C4-2B (cell line): ENCODE measurements around the gene PCDHB9.

Experiments used
- CTCF ChIP-seq: fragments of 450-650 bp; conservative IDR thresholded peaks from 2 replicates; pipeline ENCODE4 v1.5.1; 2017; ENCODE audit warnings: mild to moderate bottlenecking
- ZFX ChIP-seq: fragments of 450-650 bp; IDR thresholded peaks from 2 replicates; pipeline ENCODE4 v1.6.1; 2017

GRCh38 chr5:141192110-141192725, 5.3 kb downstream of the PCDHB9 start, which contains the start of gene PCDHB10:
- TF ChIP-seq CTCF = peak; percentile 85
- TF ChIP-seq ZFX = no peak
